HCT116 (cell line): ENCODE measurements around the gene HARS1. TPM values are rescaled to one million over a fixed set of nuclear protein-coding genes. Genes with fewer than 3 reads are reported as not detected.

ENCODE experiments used
- ATAC-seq: fragments of 200-7000 bp; cut with Tn5 transposase; 2 replicates; pipeline ENCODE4 v1.9.1; 2020; ENCODE audit warnings: mild to moderate bottlenecking, moderate library complexity
- BruUV-seq: library from RNA; stranded (reverse); fragments of 400-500 nt; replicated peaks from 2 replicates; lab custom pipeline; 2021; lab: Mats Ljungman, UMichigan
- CTCF ChIA-PET: fragments of 300-600 bp; sonication (Branson Sonifier 250); formaldehyde crosslinking; loops from one replicate; lab custom pipeline; 2021; ENCODE audit warnings: antibody characterized with exemption; lab: Charles Lee
- POLR2A ChIA-PET: fragments of 300-600, 350-600 bp; sonication (Branson Sonifier 250); formaldehyde crosslinking; loops from one replicate; lab custom pipeline; 2021; ENCODE audit warnings: antibody characterized with exemption; lab: Charles Lee
- RAD21 ChIA-PET, 2 experiments: fragments of 300-600 bp; sonication (Branson Sonifier 250); formaldehyde crosslinking; loops; one replicate each; lab custom pipeline; 2023; ENCODE audit warnings: low total read pairs in 2 of 2; ENCODE audit not compliant: uncharacterized antibody in 2 of 2, unreplicated experiment in 2 of 2, low non-redundant PET in 1 of 2; lab: Charles Lee
- DNase-seq: peaks from one replicate; pipeline ENCODE4 v3.0.0-alpha.2; 2010; ENCODE audit warnings: low read depth, low spot score
- H2AFZ ChIP-seq: fragments of 200-600 bp; shearing (Covaris generic), sonication (generic); 2 replicates; pipeline ENCODE4 v1.6.1; 2017; ENCODE audit warnings: low read depth, mixed run types, mixed read lengths, antibody characterized with exemption, low read length; ENCODE audit not compliant: poor library complexity, severe bottlenecking
- H3K27ac ChIP-seq: 2 replicates; pipeline ENCODE4 v1.5.1; 2012; ENCODE audit warnings: low read depth, low read length
- H3K27me3 ChIP-seq: fragments of 200-600 bp; sonication (generic); 2 replicates; pipeline ENCODE4 v1.6.1; 2016; ENCODE audit warnings: mixed run types, low read length, mixed read lengths; ENCODE audit not compliant: insufficient read depth
- H3K36me3 ChIP-seq, 2 experiments: fragments of 200-500 bp in 1 of 2; fragments of 200-600 bp in 1 of 2; sonication (Bioruptor generic) in 1 of 2; sonication (generic) in 1 of 2; 2 replicates each; pipeline versions ENCODE4 v1.5.1 to v1.6.1; 2014 to 2016; ENCODE audit warnings: low read length in 2 of 2, inconsistent platforms in 1 of 2, mixed read lengths in 1 of 2, mixed run types in 1 of 2; ENCODE audit not compliant: insufficient read depth in 2 of 2, control insufficient read depth in 1 of 2
- H3K4me1 ChIP-seq, 2 experiments: fragments of 200-600 bp in 1 of 2; sonication (generic) in 1 of 2; 2 replicates each; pipeline versions ENCODE4 v1.5.1 to v1.6.1; 2012 to 2017; ENCODE audit warnings: low read length in 2 of 2, inconsistent platforms in 1 of 2, mild to moderate bottlenecking in 1 of 2, mixed read lengths in 1 of 2, mixed run types in 1 of 2, moderate library complexity in 1 of 2; ENCODE audit not compliant: insufficient read depth in 2 of 2, control insufficient read depth in 1 of 2
- H3K4me2 ChIP-seq: fragments of 200-600 bp; sonication (generic); 2 replicates; pipeline ENCODE4 v1.6.1; 2017; ENCODE audit warnings: mixed run types, low read length, mixed read lengths
- H3K4me3 ChIP-seq, 2 experiments: fragments of 200-600 bp in 1 of 2; sonication (generic) in 1 of 2; replicated peaks in 1 of 2; 2 replicates each; pipeline ENCODE4 v1.5.1; 2011 to 2016; ENCODE audit warnings: low read length in 2 of 2, control low read depth in 1 of 2, low read depth in 1 of 2, mild to moderate bottlenecking in 1 of 2, mixed read lengths in 1 of 2, mixed run types in 1 of 2
- H3K79me2 ChIP-seq: fragments of 200-600 bp; sonication (generic); 2 replicates; pipeline ENCODE4 v1.6.1; 2017; ENCODE audit warnings: mild to moderate bottlenecking, mixed run types, low read length, moderate library complexity, mixed read lengths; ENCODE audit not compliant: insufficient read depth
- H3K9ac ChIP-seq: fragments of 200-600 bp; sonication (generic); 2 replicates; pipeline ENCODE4 v1.6.1; 2016; ENCODE audit warnings: low read length, mixed read lengths
- H3K9me2 ChIP-seq: fragments of 200-600 bp; sonication (generic), shearing (Covaris generic); 2 replicates; pipeline ENCODE4 v1.6.1; 2017; ENCODE audit warnings: mixed run types, mild to moderate bottlenecking, moderate library complexity; ENCODE audit not compliant: insufficient read depth
- H3K9me3 ChIP-seq, 2 experiments: fragments of 200-500 bp in 1 of 2; fragments of 200-600 bp in 1 of 2; sonication (Bioruptor generic) in 1 of 2; sonication (generic) in 1 of 2; 2 replicates each; pipeline ENCODE4 v1.6.1; 2014 to 2017; ENCODE audit warnings: low read length in 2 of 2, mixed read lengths in 2 of 2, inconsistent platforms in 1 of 2, low read depth in 1 of 2, mild to moderate bottlenecking in 1 of 2, mixed run types in 1 of 2, moderate library complexity in 1 of 2; ENCODE audit not compliant: control insufficient read depth in 1 of 2, insufficient read depth in 1 of 2
- H4K20me1 ChIP-seq: fragments of 200-600 bp; sonication (generic), shearing (Covaris generic); 2 replicates; pipeline ENCODE4 v1.6.1; 2017; ENCODE audit warnings: mixed run types, mild to moderate bottlenecking, moderate library complexity; ENCODE audit not compliant: insufficient read depth
- ATF3 ChIP-seq: IDR thresholded peaks from 2 replicates; pipeline ENCODE4 v1.6.1; 2012
- CEBPB ChIP-seq: IDR thresholded peaks from 2 replicates; pipeline ENCODE4 v1.6.1; 2012; ENCODE audit warnings: low read depth
- CTCF ChIP-seq, 3 experiments: fragments of 200-600 bp in 1 of 3; sonication (generic) in 1 of 3; IDR thresholded peaks in 2 of 3; conservative IDR thresholded peaks in 1 of 3; 2 replicates each; pipeline ENCODE4 v1.5.1; 2012 to 2017; ENCODE audit warnings: low read depth in 2 of 3, low read length in 2 of 3, antibody characterized with exemption in 1 of 3, borderline replicate concordance in 1 of 3, control low read depth in 1 of 3, mild to moderate bottlenecking in 1 of 3, mixed read lengths in 1 of 3, mixed run types in 1 of 3, moderate library complexity in 1 of 3; ENCODE audit not compliant: insufficient read depth in 1 of 3
- EGR1 ChIP-seq: IDR thresholded peaks from 2 replicates; pipeline ENCODE4 v1.6.1; 2012; ENCODE audit warnings: low read depth
- ELF1 ChIP-seq: IDR thresholded peaks from 2 replicates; pipeline ENCODE4 v1.6.1; 2012; ENCODE audit warnings: low read depth, borderline replicate concordance
- EZH2 ChIP-seq: fragments of 200-600 bp; sonication (generic); IDR thresholded peaks from 2 replicates; pipeline ENCODE4 v1.6.1; 2017; ENCODE audit warnings: antibody characterized with exemption, mixed run types
- FOSL1 ChIP-seq: IDR thresholded peaks from 2 replicates; pipeline ENCODE4 v1.6.1; 2012; ENCODE audit warnings: low read depth
- JUND ChIP-seq: IDR thresholded peaks from 2 replicates; pipeline ENCODE4 v1.6.1; 2012
- MAX ChIP-seq: IDR thresholded peaks from 2 replicates; pipeline ENCODE4 v1.6.1; 2012
- RAD21 ChIP-seq: IDR thresholded peaks from 2 replicates; pipeline ENCODE4 v1.6.1; 2012; ENCODE audit warnings: low read depth, mild to moderate bottlenecking
- SIN3A ChIP-seq: IDR thresholded peaks from 2 replicates; pipeline ENCODE4 v1.6.1; 2012; ENCODE audit warnings: low read depth
- SP1 ChIP-seq: IDR thresholded peaks from 2 replicates; pipeline ENCODE4 v1.6.1; 2012; ENCODE audit warnings: low read depth
- SRF ChIP-seq: IDR thresholded peaks from 2 replicates; pipeline ENCODE4 v1.6.1; 2012; ENCODE audit warnings: low read depth
- TCF7L2 ChIP-seq: IDR thresholded peaks from 2 replicates; pipeline ENCODE4 v1.7.0; 2011; ENCODE audit warnings: borderline replicate concordance, inconsistent platforms; ENCODE audit not compliant: insufficient read depth, insufficient read length; ENCODE audit errors: extremely low read depth
- ZBTB33 ChIP-seq: IDR thresholded peaks from 2 replicates; pipeline ENCODE4 v1.6.1; 2011; ENCODE audit warnings: mild to moderate bottlenecking, low read length, moderate library complexity; ENCODE audit not compliant: insufficient replicate concordance; ENCODE audit errors: extremely low read depth
- ZFX ChIP-seq: fragments of 450-650 bp; IDR thresholded peaks from 2 replicates; pipeline ENCODE4 v1.6.1; 2017
- ZNF274 ChIP-seq: fragments of 200-500 bp; sonication (Bioruptor generic); IDR thresholded peaks from 2 replicates; pipeline ENCODE4 v1.6.1; 2014; ENCODE audit warnings: mild to moderate bottlenecking, low read depth, low read length, inconsistent platforms
- intact Hi-C: fragments of 100-400 bp; cut with micrococcal nuclease; formaldehyde crosslinking; loops from 2 replicates; pipeline ENCODE4 v1.10.0; 2022
- total RNA-seq: library from RNA; stranded (reverse); gene quantifications from one replicate; pipeline ENCODE4 v1.2.1, GENCODE V29; 2021; ENCODE audit not compliant: unreplicated experiment

HARS1 gene
- total RNA-seq, 1 experiment from 2014 or later, result 91.1 TPM

- TF ChIP-seq SIN3A (peak; percentile 57; the same call in 1 of the 2 replicates), RAD21 (no peak), ZNF274 (no peak), SP1 (peak; percentile 97), SRF (peak; percentile 79), ATF3 (no peak)
- TF ChIP-seq, all 23 proteins: peak for 10
Observed at GRCh38 chr5:140700177-140701144, 9.3 kb upstream of the HARS1 start, which contains the start of gene ZMAT2 (continued).

- POLR2A ChIA-PET, result interaction anchor here (0.6 to 0.9 kb wide), 2 partner anchors 286 to 296 kb away, joined by 3 to 5 read pairs; no protein-coding TSS in a partner anchor
- ATAC-seq, result no peak
Observed at GRCh38 chr5:140696891-140697492, 5.8 kb upstream of the HARS1 start.

More at GRCh38 chr5:140696891-140697492, 5.8 kb upstream of the HARS1 start:
- no peaks in the 10 kb centered on the region for H3K9me2 ChIP-seq
- peaks cover 3 to 17% of the 10 kb centered on the region in 2 experiments for H3K4me1 ChIP-seq
- no peak overlapping the region for H2AFZ ChIP-seq
- no peak overlapping the region for H3K27ac ChIP-seq
- no peak overlapping the region for H3K9ac ChIP-seq
- no peak overlapping the region for H3K4me3 ChIP-seq
- H3K9me3 ChIP-seq, result no peaks in the 10 kb centered on the region
- no TSS peak for BruUV-seq
- intact Hi-C loops, result no loop called here
- peaks cover 55 to 57% of the 10 kb centered on the region in 2 experiments for H3K36me3 ChIP-seq
- peaks cover 62% of the 10 kb centered on the region for H3K79me2 ChIP-seq
- H4K20me1 ChIP-seq, result no peaks in the 10 kb centered on the region
- TF ChIP-seq JUND, result no peak
- no peak for TF ChIP-seq TCF7L2
- TF ChIP-seq EZH2, result no peak
- TF ChIP-seq FOSL1, result no peak
- no peak for TF ChIP-seq SRF
- TF ChIP-seq EGR1, result no peak
- TF ChIP-seq ELF1, result no peak
- no peak for TF ChIP-seq ZNF274
- no peak for TF ChIP-seq ZFX
- no peak for TF ChIP-seq ZBTB33
- TF ChIP-seq MAX, result no peak
- TF ChIP-seq CTCF (IDR thresholded peaks at IDR 0.05 in 2 of 3, conservative IDR thresholded peaks at IDR 0.05 in 1 of 3; ENCODE audit: borderline replicate concordance in 1 of 3, insufficient read depth in 1 of 3, low read depth in 2 of 3, low read length in 2 of 3), result no peak
- TF ChIP-seq SIN3A, result no peak
- no peak for TF ChIP-seq SP1
- TF ChIP-seq CEBPB, result no peak
- H3K27me3 ChIP-seq, result no peaks in the 10 kb centered on the region
- no peak overlapping the region for H3K4me2 ChIP-seq
- no peak for DNase-seq
- CTCF ChIA-PET, result no interaction called here
- RAD21 ChIA-PET, result no interaction called here
